GM19035 (cell line): ENCODE measurements around the gene FRMD4A.

ENCODE experiments used
- ATAC-seq: cut with Tn5 transposase; IDR thresholded peaks from one replicate; pipeline ENCODE4 v1.9.1; 2021; ENCODE audit not compliant: unreplicated experiment

FRMD4A gene

GRCh38 chr10:13643016-13643415 is 687.7 kb downstream of the FRMD4A start:
- no peak for ATAC-seq

- no peak for ATAC-seq
Observed at GRCh38 chr10:13642293-13642692, 688.4 kb downstream of the FRMD4A start.

- ATAC-seq = no peak
Observed at GRCh38 chr10:13637894-13638293, 692.8 kb downstream of the FRMD4A start.

DNA sequence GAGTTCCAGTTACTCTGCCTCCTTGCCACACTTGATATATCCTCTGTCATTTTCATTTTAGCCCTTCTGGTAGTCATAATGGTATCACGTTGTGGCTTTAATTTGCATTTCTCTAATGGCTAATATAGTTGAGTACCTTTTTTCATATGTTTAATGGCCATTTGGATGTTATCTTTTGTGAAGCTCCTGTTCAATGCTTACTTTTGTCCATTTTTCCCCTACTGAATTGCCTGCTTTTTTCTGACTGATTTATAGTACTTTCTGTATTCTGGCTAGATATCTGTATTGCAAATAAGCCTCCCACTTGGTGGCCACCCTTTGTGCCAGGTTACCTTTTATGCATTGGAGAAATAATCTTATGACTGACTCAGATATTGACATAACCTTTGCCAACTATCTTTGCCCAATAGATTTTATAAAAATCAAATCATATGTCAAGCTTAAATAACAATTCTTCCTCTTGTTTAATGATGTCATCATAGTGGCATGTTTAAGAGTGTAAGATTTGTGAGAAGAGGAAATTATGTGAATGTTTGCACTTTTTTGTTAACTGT is 693.3 kb downstream of the FRMD4A start:
- peak; percentile 50 for ATAC-seq

DNA sequence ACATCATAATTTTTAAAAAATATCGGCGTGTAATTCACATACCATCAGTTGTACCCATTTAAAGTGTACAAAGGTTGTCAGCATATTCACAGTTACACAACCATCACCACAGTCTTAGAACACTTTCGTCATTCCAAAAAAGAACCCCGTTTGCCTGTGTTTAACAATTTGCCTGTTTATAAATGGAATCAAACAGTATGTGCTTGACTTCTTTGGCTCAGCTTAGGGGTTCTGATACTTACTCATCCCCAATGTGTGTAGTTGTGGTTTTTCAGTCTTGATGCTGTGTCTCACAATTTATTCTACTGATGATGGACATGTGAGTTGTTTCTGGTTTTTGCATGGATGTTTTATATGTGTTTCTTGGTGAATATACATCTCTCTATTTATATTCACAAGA is 693.9 kb downstream of the FRMD4A start:
- no peak for ATAC-seq

GRCh38 chr10:13634207-13634606 is 696.5 kb downstream of the FRMD4A start:
- no peak for ATAC-seq

GRCh38 chr10:13633689-13634088 is 697.0 kb downstream of the FRMD4A start:
- no peak for ATAC-seq

GRCh38 chr10:13632884-13633440 is 697.8 kb downstream of the FRMD4A start:
- no peak for ATAC-seq

DNA sequence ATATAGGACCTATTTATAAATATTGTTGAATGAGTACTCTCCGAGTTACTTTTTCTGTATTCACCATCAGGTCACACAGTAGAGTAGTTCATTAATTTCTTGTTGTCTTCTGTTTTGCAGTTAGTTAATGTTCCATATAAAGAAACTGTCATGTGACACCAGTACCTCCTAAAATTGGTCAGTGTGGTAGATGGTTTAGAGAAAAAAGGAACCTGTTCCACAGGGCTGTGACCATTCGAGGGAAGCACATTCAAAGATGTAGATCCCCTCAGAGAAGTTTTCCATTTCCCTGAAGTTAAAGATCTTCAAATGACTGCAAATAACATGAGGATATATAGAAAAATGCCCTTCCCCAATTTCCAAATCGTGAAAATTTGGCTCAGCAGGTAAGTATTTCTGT is 698.3 kb downstream of the FRMD4A start:
- ATAC-seq = no peak

GRCh38 chr10:13631594-13631993 is 699.1 kb downstream of the FRMD4A start:
- no peak for ATAC-seq

- ATAC-seq = no peak
Observed at GRCh38 chr10:13630231-13630630, 700.5 kb downstream of the FRMD4A start.

GRCh38 chr10:13629116-13629515 is 701.6 kb downstream of the FRMD4A start:
- ATAC-seq = no peak

GRCh38 chr10:13628661-13629060 is 702.1 kb downstream of the FRMD4A start:
- no peak for ATAC-seq

GRCh38 chr10:13627459-13628310 is 703.0 kb downstream of the FRMD4A start:
- no peak for ATAC-seq

- ATAC-seq = no peak
Observed at GRCh38 chr10:13624630-13625029, 706.1 kb downstream of the FRMD4A start.

DNA sequence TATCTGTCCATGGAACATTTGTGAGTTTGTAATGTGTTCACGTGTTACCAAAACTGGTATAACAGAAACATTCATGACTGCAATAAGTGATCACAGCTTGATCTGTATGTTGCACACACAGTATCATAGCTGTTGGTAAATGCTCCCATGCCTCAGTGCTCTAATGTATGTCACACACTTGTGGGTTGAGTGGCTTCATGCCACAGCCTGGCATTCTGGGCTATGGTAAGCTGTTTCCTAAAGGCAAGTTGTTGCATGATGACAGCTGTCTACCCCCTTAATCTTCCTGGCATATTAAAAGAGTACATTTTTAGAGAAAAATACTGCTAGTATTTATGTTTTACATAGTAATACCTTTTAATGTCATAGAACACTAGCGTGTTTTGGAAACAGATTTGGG is 708.8 kb downstream of the FRMD4A start:
- ATAC-seq = no peak

DNA sequence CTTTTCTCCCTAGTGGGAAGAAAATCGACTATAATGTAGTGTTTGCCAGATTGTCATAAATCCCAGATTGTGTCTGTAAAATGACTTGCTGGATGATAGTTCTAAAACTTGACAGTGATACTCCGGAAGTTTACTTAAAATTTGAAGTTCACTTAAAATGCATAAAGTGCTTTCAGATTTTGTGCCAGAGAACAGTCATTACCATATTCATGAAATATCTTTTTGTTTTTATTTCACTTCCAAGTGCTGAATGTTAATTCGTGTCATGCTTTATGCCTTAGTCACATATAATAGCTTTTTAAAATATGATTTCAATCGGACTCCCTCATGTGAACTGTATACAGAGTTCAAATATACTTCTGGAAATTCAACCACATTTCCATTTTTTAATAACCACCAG is 713.6 kb downstream of the FRMD4A start:
- no peak for ATAC-seq

- ATAC-seq = no peak
Observed at GRCh38 chr10:13615650-13616300, 714.9 kb downstream of the FRMD4A start.

DNA sequence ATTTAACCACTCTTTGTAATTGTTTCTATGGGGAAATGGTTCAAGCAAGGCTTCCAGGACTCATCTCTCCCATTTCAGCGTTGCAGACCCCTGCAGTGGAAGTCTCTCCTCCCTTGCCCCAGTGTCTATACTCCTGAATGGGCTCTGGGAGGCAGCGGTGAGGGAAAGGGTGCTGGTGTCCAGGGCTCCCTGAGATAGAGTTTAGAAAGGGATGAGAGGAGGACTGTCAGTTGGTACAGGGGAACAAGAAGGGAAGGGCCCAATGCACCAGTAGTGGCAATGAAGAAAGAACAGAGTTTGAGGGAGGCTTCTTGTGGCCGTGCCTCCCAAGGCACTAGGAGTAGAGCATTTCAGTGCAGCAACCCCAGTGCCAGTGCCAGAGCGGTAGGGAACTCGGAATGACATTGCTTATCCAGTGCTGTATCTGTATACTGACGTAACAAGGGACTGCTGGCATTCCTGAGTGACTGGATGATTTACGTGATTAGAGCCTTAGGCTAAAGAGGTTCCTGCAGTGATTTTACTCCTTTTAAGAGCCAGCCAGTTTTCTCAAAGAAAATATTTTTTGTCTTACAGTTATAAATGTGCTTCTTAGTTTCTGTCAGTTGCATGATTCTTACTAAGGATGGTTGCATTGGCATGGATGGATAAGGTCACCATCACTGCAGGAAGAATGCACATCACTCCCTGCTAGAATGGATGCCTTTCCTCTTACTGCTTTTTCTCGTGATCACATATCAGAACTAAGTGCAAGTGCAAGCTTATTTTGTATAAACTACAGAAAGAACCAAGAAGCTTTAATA is 716.0 kb downstream of the FRMD4A start:
- no peak for ATAC-seq

GRCh38 chr10:13613519-13613918 is 717.2 kb downstream of the FRMD4A start:
- no peak for ATAC-seq
